GM23338 (cell line): ENCODE data around the gene CUTC. TPM values are rescaled to one million over a fixed set of nuclear protein-coding genes. Genes with fewer than 3 reads are reported as not detected.

Experiments
- ATAC-seq: fragments of 200-7000 bp; cut with Tn5 transposase; 3 replicates; pipeline ENCODE4 v1.9.1; 2020
- DNase-seq: peaks from one replicate; pipeline ENCODE4 v3.0.0-alpha.2; 2015; ENCODE audit warnings: low spot score
- H2AFZ ChIP-seq: fragments of 200-600 bp; sonication (generic); 2 replicates; pipeline ENCODE4 v1.8.0; 2016; ENCODE audit warnings: antibody characterized with exemption, mild to moderate bottlenecking, moderate library complexity
- H3F3A ChIP-seq: fragments of 200-600 bp; sonication (generic); replicated peaks from 2 replicates; pipeline ENCODE4 v1.8.0; 2017; ENCODE audit warnings: antibody characterized with exemption, mixed run types, low read depth
- H3K27ac ChIP-seq: fragments of 200-600 bp; sonication (generic); 2 replicates; pipeline ENCODE4 v1.6.1; 2016; ENCODE audit warnings: low read depth
- H3K27me3 ChIP-seq: fragments of 200-600 bp; sonication (generic); 2 replicates; pipeline ENCODE4 v1.8.0; 2016; ENCODE audit warnings: mild to moderate bottlenecking, mixed run types, moderate library complexity; ENCODE audit not compliant: insufficient read depth
- H3K36me3 ChIP-seq: fragments of 200-600 bp; sonication (generic); 2 replicates; pipeline ENCODE4 v1.8.0; 2016; ENCODE audit warnings: mild to moderate bottlenecking; ENCODE audit not compliant: insufficient read depth
- H3K4me1 ChIP-seq: fragments of 200-600 bp; sonication (generic); 2 replicates; pipeline ENCODE4 v1.8.0; 2016; ENCODE audit warnings: mild to moderate bottlenecking, moderate library complexity; ENCODE audit not compliant: insufficient read depth
- H3K4me2 ChIP-seq: fragments of 200-600 bp; sonication (generic); 2 replicates; pipeline ENCODE4 v1.7.1; 2017; ENCODE audit warnings: mixed run types
- H3K4me3 ChIP-seq: fragments of 200-600 bp; sonication (generic); 2 replicates; pipeline ENCODE4 v1.6.1; 2016; ENCODE audit warnings: mixed run types
- H3K79me2 ChIP-seq: fragments of 200-600 bp; sonication (generic); replicated peaks from 2 replicates; pipeline ENCODE4 v1.8.0; 2017; ENCODE audit warnings: mild to moderate bottlenecking; ENCODE audit not compliant: insufficient read depth
- H3K9me2 ChIP-seq: fragments of 200-600 bp; sonication (generic); 2 replicates; pipeline ENCODE4 v1.8.0; 2017; ENCODE audit not compliant: insufficient read depth
- H4K20me1 ChIP-seq: fragments of 200-600 bp; sonication (generic); replicated peaks from 2 replicates; pipeline ENCODE4 v1.8.0; 2017; ENCODE audit warnings: mild to moderate bottlenecking; ENCODE audit not compliant: insufficient read depth
- H3K27ac Mint-ChIP-seq: 2 replicates; pipeline ENCODE4 v1.8.0; 2020; ENCODE audit warnings: inconsistent platforms, mild to moderate bottlenecking, moderate library complexity, mixed read lengths
- H3K27me3 Mint-ChIP-seq: 3 replicates; pipeline ENCODE4 v1.8.0; 2022; ENCODE audit warnings: low read depth, mild to moderate bottlenecking, moderate library complexity, mixed read lengths, inconsistent platforms; ENCODE audit not compliant: insufficient read depth, poor library complexity
- H3K36me3 Mint-ChIP-seq: 3 replicates; pipeline ENCODE4 v1.8.0; 2021; ENCODE audit warnings: low read depth, mild to moderate bottlenecking, inconsistent platforms, moderate library complexity, mixed read lengths
- H3K4me1 Mint-ChIP-seq: 3 replicates; pipeline ENCODE4 v1.8.0; 2020; ENCODE audit warnings: mild to moderate bottlenecking, inconsistent platforms, mixed read lengths
- H3K4me3 Mint-ChIP-seq: 3 replicates; pipeline ENCODE4 v1.8.0; 2021; ENCODE audit warnings: moderate library complexity, mild to moderate bottlenecking, inconsistent platforms, mixed read lengths
- H3K9me3 Mint-ChIP-seq: 3 replicates; pipeline ENCODE4 v1.8.0; 2020; ENCODE audit warnings: moderate library complexity, mild to moderate bottlenecking, inconsistent platforms, mixed read lengths
- CREB1 ChIP-seq: fragments of 250-450 bp; sonication (Bioruptor Pico); IDR thresholded peaks from 2 replicates; pipeline ENCODE4 v1.5.0; 2020; ENCODE audit warnings: low read depth, mild to moderate bottlenecking, moderate library complexity
- ZNF331 ChIP-seq: fragments of 250-450 bp; sonication (Bioruptor Pico); IDR thresholded peaks from 2 replicates; pipeline ENCODE4 v1.5.0; 2020; ENCODE audit warnings: low read depth, mild to moderate bottlenecking, moderate library complexity
- polyA plus RNA-seq: library from polyadenylated mRNA; unstranded; fragments of >200 nt; fragmentation: Nextera tagmentation; extraction: Ambion mirVana; gene quantifications from 2 replicates; pipeline ENCODE4 v1.2.1, GENCODE V29; 2016
- total RNA-seq: library from RNA; depleted of rRNA; stranded (reverse); fragments of >200 nt; shearing (Covaris generic); gene quantifications from 2 replicates; pipeline ENCODE4 v1.2.3, GENCODE V29; 2014
- TF ChIP-seq, protein P1 (sequence below), 2 experiments: fragments of 200-600 bp in 1 of 2; sonication (generic) in 1 of 2; conservative IDR thresholded peaks; 2 replicates each; pipeline versions ENCODE4 v1.5.1 to v1.6.1; 2016 to 2017; ENCODE audit warnings: antibody characterized with exemption in 2 of 2, low read depth in 2 of 2, mild to moderate bottlenecking in 2 of 2, moderate library complexity in 1 of 2
- TF ChIP-seq, protein P2 (sequence below): fragments of 250-450 bp; sonication (Bioruptor Pico); IDR thresholded peaks from 2 replicates; pipeline ENCODE4 v1.5.0; 2020; ENCODE audit warnings: mild to moderate bottlenecking, moderate library complexity
- TF ChIP-seq, protein P3 (sequence below): IDR thresholded peaks from 2 replicates; pipeline ENCODE4 v1.6.1; 2016; ENCODE audit warnings: antibody characterized with exemption
- TF ChIP-seq, protein P4 (sequence below): IDR thresholded peaks from one replicate; pipeline ENCODE4 v1.6.1; 2018; ENCODE audit warnings: antibody characterized with exemption; ENCODE audit not compliant: unreplicated experiment

CUTC gene
- total and polyA plus RNA-seq, 2 experiments from 2014 or later = 20.2 to 30.4 TPM

DNA sequence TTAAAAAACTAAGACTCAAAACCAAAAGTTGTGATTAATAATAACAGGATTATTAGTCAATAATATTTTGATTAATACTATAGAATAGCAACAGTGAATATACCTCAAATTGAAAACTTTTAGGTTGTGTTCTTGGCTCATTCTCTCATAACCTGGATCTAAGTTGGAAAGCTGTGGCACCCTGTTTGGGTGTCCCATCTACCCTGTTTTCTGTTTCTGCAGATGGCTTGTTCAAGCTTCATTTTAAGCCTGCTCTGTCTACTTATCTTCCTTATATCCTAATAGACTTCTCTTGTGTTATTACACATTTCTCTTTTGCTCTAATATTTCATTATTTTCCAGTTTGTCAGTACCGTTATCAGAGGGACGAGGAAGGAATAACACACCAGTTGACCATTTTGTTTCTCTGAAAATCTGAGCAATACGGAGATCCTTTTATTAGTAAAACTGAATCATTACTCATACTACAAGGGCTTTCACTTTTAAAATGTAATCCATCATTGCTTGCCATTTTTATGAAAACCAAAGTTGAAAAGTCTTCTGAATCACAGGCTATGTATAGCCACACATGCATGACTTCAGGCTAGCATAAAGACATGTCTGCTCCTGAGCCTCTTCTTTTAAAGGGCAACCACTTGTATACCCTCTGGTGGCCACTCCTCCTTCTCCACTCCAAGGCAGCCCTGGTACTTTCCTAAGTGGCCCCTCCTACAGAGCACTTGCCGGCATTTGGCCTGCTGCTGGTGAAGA lies 22.4 kb upstream of the CUTC start:
- Histone ChIP-seq H4K20me1 (no peaks in the 10 kb centered on the region; the same call in 1 of the 2 replicates), H3K4me2 (no peak overlapping the region), H3F3A (no peaks in the 10 kb centered on the region), H2AFZ (no peak overlapping the region), H3K4me1 (no peaks in the 10 kb centered on the region), H3K4me3 (no peak overlapping the region), H3K27ac (no peak overlapping the region), H3K79me2 (no peaks in the 10 kb centered on the region), H3K36me3 (no peaks in the 10 kb centered on the region; the same call in 1 of the 2 replicates), H3K9me2 (no peaks in the 10 kb centered on the region), H3K27me3 (no peaks in the 10 kb centered on the region)
- Mint-ChIP-seq H3K27ac (no peak overlapping the region), H3K27me3 (no peaks in the 10 kb centered on the region), H3K4me3 (no peak overlapping the region), H3K4me1 (no peaks in the 10 kb centered on the region), H3K9me3 (no peaks in the 10 kb centered on the region), H3K36me3 (peaks cover 9% of the 10 kb centered on the region; the same call in 2 of the 3 replicates)
- TF ChIP-seq ZNF331 (CRISPR knock-in tag) = no peak
- TF ChIP-seq, protein P1, sequence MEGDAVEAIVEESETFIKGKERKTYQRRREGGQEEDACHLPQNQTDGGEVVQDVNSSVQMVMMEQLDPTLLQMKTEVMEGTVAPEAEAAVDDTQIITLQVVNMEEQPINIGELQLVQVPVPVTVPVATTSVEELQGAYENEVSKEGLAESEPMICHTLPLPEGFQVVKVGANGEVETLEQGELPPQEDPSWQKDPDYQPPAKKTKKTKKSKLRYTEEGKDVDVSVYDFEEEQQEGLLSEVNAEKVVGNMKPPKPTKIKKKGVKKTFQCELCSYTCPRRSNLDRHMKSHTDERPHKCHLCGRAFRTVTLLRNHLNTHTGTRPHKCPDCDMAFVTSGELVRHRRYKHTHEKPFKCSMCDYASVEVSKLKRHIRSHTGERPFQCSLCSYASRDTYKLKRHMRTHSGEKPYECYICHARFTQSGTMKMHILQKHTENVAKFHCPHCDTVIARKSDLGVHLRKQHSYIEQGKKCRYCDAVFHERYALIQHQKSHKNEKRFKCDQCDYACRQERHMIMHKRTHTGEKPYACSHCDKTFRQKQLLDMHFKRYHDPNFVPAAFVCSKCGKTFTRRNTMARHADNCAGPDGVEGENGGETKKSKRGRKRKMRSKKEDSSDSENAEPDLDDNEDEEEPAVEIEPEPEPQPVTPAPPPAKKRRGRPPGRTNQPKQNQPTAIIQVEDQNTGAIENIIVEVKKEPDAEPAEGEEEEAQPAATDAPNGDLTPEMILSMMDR (conservative IDR thresholded peaks at IDR 0.05; ENCODE audit: low read depth in 2 of 2) = 0 out of 4 replicates have a peak, but pooled peaks of 1 of the 2 experiments have one; percentile 6
- ATAC-seq (peak; percentile 81), DNase-seq (peak; percentile 44)

DNA sequence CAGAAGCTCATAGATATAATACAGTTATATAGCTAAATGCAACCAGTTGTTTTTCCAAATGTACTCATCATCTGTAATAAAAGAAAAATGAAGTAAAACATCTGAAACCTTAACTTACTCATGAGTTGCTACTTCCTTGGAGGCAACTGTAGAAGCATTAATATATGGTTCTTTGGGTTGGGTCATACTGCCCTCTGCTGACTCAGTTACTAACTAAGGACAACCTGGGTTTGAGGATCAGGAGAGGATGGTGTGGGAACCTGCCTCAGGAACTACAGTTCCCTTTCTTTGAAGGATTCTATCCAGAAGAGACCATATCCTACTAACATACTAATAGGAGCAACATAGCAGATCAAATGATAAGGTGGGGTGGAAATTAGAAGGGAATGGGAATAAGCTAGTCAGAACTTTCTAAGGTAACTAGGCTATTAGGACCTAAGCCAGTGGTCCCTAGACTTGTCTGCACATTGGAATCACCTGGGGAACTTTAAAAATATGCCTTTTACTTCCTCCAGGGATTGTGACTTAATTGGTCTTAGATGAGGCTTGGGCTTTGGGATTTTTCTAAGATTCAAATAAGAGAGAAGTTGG lies 20.8 kb upstream of the CUTC start:
- no peaks in the 10 kb centered on the region for H3K9me2 ChIP-seq
- H3K4me2 ChIP-seq = no peak overlapping the region
- no peaks in the 10 kb centered on the region for H3K9me3 Mint-ChIP-seq
- no peaks in the 10 kb centered on the region for H3K27me3 ChIP-seq
- H4K20me1 ChIP-seq = no peaks in the 10 kb centered on the region; the same call in 1 of the 2 replicates
- peaks cover 5% of the 10 kb centered on the region for H3K36me3 ChIP-seq
- H3K27ac Mint-ChIP-seq = no peak overlapping the region
- no peak overlapping the region for H3K27ac ChIP-seq
- no peaks in the 10 kb centered on the region for H3F3A ChIP-seq
- peak; percentile 66 for DNase-seq
- H2AFZ ChIP-seq = no peak overlapping the region
- H3K36me3 Mint-ChIP-seq = peaks cover 18% of the 10 kb centered on the region; the same call in 2 of the 3 replicates
- peaks cover 3% of the 10 kb centered on the region for H3K27me3 Mint-ChIP-seq
- no peak overlapping the region for H3K4me3 ChIP-seq
- no peaks in the 10 kb centered on the region for H3K4me1 ChIP-seq
- H3K4me1 Mint-ChIP-seq = no peaks in the 10 kb centered on the region
- no peaks in the 10 kb centered on the region for H3K79me2 ChIP-seq
- no peak overlapping the region for H3K4me3 Mint-ChIP-seq
- ATAC-seq = peak; percentile 80
- TF ChIP-seq CREB1 (CRISPR knock-in tag) = no peak
- TF ChIP-seq, protein P2, sequence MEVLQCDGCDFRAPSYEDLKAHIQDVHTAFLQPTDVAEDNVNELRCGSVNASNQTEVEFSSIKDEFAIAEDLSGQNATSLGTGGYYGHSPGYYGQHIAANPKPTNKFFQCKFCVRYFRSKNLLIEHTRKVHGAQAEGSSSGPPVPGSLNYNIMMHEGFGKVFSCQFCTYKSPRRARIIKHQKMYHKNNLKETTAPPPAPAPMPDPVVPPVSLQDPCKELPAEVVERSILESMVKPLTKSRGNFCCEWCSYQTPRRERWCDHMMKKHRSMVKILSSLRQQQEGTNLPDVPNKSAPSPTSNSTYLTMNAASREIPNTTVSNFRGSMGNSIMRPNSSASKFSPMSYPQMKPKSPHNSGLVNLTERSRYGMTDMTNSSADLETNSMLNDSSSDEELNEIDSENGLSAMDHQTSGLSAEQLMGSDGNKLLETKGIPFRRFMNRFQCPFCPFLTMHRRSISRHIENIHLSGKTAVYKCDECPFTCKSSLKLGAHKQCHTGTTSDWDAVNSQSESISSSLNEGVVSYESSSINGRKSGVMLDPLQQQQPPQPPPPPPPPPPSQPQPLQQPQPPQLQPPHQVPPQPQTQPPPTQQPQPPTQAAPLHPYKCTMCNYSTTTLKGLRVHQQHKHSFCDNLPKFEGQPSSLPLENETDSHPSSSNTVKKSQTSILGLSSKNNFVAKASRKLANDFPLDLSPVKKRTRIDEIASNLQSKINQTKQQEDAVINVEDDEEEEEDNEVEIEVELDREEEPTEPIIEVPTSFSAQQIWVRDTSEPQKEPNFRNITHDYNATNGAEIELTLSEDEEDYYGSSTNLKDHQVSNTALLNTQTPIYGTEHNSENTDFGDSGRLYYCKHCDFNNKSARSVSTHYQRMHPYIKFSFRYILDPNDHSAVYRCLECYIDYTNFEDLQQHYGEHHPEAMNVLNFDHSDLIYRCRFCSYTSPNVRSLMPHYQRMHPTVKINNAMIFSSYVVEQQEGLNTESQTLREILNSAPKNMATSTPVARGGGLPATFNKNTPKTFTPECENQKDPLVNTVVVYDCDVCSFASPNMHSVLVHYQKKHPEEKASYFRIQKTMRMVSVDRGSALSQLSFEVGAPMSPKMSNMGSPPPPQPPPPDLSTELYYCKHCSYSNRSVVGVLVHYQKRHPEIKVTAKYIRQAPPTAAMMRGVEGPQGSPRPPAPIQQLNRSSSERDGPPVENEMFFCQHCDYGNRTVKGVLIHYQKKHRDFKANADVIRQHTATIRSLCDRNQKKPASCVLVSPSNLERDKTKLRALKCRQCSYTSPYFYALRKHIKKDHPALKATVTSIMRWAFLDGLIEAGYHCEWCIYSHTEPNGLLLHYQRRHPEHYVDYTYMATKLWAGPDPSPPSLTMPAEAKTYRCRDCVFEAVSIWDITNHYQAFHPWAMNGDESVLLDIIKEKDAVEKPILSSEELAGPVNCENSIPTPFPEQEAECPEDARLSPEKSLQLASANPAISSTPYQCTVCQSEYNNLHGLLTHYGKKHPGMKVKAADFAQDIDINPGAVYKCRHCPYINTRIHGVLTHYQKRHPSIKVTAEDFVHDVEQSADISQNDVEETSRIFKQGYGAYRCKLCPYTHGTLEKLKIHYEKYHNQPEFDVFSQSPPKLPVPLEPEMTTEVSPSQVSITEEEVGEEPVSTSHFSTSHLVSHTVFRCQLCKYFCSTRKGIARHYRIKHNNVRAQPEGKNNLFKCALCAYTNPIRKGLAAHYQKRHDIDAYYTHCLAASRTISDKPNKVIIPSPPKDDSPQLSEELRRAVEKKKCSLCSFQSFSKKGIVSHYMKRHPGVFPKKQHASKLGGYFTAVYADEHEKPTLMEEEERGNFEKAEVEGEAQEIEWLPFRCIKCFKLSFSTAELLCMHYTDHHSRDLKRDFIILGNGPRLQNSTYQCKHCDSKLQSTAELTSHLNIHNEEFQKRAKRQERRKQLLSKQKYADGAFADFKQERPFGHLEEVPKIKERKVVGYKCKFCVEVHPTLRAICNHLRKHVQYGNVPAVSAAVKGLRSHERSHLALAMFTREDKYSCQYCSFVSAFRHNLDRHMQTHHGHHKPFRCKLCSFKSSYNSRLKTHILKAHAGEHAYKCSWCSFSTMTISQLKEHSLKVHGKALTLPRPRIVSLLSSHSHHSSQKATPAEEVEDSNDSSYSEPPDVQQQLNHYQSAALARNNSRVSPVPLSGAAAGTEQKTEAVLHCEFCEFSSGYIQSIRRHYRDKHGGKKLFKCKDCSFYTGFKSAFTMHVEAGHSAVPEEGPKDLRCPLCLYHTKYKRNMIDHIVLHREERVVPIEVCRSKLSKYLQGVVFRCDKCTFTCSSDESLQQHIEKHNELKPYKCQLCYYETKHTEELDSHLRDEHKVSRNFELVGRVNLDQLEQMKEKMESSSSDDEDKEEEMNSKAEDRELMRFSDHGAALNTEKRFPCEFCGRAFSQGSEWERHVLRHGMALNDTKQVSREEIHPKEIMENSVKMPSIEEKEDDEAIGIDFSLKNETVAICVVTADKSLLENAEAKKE = no peak
- TF ChIP-seq, protein P3, sequence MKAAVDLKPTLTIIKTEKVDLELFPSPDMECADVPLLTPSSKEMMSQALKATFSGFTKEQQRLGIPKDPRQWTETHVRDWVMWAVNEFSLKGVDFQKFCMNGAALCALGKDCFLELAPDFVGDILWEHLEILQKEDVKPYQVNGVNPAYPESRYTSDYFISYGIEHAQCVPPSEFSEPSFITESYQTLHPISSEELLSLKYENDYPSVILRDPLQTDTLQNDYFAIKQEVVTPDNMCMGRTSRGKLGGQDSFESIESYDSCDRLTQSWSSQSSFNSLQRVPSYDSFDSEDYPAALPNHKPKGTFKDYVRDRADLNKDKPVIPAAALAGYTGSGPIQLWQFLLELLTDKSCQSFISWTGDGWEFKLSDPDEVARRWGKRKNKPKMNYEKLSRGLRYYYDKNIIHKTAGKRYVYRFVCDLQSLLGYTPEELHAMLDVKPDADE = no peak
- TF ChIP-seq, protein P4, sequence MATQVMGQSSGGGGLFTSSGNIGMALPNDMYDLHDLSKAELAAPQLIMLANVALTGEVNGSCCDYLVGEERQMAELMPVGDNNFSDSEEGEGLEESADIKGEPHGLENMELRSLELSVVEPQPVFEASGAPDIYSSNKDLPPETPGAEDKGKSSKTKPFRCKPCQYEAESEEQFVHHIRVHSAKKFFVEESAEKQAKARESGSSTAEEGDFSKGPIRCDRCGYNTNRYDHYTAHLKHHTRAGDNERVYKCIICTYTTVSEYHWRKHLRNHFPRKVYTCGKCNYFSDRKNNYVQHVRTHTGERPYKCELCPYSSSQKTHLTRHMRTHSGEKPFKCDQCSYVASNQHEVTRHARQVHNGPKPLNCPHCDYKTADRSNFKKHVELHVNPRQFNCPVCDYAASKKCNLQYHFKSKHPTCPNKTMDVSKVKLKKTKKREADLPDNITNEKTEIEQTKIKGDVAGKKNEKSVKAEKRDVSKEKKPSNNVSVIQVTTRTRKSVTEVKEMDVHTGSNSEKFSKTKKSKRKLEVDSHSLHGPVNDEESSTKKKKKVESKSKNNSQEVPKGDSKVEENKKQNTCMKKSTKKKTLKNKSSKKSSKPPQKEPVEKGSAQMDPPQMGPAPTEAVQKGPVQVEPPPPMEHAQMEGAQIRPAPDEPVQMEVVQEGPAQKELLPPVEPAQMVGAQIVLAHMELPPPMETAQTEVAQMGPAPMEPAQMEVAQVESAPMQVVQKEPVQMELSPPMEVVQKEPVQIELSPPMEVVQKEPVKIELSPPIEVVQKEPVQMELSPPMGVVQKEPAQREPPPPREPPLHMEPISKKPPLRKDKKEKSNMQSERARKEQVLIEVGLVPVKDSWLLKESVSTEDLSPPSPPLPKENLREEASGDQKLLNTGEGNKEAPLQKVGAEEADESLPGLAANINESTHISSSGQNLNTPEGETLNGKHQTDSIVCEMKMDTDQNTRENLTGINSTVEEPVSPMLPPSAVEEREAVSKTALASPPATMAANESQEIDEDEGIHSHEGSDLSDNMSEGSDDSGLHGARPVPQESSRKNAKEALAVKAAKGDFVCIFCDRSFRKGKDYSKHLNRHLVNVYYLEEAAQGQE = no peak
